HG03196 (cell line): Measurements from ENCODE around the gene XPC.

ENCODE experiments used
- ATAC-seq: cut with Tn5 transposase; IDR thresholded peaks from one replicate; pipeline ENCODE4 v1.9.1; 2021; ENCODE audit not compliant: unreplicated experiment

The XPC gene

DNA sequence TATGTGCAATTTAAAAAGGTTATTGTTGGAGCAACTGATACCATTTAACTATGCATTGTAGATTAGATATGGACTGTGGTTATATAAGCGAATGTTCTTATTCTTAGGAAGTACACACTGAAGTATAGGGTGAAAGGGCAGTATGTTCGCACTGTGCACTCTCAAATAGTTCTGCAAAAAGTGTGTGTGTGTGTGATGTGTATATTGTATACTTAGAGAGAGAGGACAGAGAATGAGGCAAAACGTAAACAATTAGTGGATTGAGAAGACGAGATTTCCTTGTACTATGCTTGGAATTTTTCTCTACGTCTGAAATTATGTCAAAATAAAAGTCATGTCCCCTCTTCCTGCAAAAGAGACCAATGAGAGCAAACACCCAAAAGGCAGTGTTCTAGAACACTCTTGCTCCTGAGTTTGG lies 30.6 kb upstream of the XPC start:
- ATAC-seq = no peak

GRCh38 chr3:14208168-14208567 lies 29.8 kb upstream of the XPC start:
- no peak for ATAC-seq

- no peak for ATAC-seq
Measured at GRCh38 chr3:14206548-14207177, 28.3 kb upstream of the XPC start.

DNA sequence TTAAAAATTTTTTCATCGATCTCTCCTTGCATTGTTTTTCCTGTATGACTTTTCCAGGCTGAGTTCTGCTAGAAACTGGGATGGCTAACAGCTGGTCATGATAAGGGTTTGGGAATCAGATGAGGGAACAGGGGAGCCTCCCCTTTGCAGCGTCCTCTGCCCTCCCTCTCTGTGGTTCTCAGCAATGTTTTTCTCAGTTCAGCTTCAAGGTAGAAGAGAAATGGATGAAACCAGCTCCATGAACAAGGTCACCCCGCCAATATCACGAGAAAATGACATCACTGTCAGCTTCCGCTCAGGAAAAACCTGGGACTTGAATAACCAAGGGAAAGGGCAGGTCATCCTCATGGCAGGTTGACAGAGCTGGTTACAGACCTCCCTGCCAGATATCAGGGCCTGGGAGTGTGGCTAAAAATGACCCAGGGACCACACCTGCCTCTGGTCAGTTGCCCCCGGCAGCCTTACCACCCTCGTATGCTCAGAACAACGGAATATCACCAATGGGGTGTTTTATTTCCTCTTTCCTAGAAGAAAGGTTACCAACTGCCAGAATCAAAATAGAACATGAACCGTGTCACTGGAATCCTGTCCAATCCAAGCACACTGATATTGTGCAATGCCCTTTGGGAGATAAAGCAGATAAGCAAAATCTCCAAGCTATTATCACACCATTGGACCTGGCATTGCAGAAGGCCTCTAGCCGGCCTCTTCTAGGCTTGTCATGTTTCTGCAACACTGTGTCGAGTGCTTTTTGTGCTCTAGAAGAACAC lies 26.3 kb upstream of the XPC start:
- no peak for ATAC-seq

GRCh38 chr3:14203521-14204079 lies 25.2 kb upstream of the XPC start:
- no peak for ATAC-seq

- no peak for ATAC-seq
Measured at GRCh38 chr3:14202874-14203520, 24.6 kb upstream of the XPC start.

DNA sequence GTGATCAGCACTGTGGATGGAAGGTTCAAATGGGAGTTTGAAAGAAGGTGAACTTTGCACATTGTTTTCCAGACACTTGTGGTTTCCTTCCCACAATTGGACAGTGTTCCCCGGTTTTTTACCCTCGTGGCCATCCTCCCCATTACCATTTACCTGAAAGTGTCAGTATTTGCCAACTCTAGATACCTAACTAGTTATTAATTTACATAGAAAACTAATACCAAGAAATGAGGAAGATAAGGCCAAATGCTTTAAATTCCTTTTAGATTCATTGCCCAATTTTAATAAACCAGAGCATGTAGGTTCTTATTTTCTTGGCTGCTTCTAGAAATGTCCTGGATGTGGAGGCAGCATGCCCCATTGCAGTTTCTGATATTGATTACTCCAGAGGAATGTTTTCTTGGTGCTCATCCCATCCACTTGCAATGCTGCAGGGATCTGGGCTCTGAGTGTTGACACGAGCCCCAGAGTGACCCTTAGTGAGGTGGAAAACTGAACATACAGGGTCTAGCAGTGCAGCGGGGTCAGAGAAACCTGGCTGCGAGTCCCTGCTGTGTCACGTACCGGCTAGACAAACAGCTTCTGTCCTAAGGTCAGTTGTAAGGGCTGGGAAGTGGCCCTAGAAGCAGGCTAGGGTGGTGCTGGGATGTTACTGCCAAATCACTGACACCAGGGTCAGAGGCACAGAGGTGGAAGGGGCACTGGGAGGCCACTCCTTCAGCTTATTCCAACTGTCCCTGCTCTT lies 23.7 kb upstream of the XPC start:
- no peak for ATAC-seq

DNA sequence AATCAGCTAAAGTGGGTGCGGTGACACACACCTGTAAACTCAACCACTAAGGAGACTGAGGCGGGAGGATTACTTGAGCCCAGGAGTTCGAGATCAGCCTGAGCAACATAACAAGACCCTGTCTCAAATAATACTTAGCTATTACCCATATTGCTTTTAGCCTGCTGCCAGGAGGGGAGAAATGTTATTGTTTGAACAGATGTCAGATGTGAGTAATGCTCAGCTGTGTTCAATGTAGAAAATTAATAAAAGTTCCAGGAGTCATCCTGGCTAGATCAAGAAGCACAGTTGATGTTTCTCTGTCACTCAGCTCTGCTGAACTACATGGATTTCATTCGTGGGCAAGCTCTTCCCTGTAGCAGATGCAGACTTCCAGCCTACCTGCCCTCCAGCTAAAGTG lies 22.4 kb upstream of the XPC start:
- no peak for ATAC-seq

DNA sequence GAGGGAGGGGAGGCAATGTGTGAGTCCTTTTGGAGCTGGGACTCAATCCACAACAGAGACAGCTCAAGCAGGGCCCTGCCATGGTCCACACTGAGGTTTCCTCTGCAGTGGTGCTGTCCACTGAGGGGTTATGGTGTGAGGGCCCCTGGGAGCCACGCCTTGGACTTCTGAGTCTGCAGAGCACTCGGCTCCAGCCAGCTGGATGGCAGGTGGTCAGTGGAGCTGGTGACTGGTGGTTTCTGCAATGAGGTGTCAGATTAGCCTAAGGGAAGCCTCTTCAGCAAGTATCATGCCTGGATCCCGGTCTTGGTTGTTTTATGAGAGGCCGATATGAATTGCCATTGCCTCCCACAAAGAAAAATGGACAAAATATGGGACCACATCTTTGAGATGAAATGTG lies 21.9 kb upstream of the XPC start:
- no peak for ATAC-seq

DNA sequence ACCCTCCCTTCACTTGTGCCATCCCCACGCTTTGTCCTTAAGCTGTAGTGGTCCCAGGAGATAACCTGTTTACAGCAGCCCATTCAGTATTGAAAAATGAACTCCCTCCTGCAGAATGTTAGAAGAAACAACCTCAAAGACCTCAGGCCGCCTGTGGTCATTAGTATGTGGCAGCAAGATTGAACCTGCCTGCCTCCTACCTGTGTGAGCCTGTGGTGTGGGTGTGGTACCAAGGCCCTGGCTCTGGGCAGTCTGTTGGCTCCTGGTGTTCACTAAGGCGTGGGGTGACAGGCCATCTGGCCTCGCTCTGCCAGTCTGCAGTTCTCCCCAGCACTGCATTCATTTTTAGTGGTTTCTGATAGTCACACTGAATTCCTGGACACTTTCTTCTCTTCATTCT lies 21.2 kb upstream of the XPC start:
- ATAC-seq = no peak

- no peak for ATAC-seq
Measured at GRCh38 chr3:14194865-14195264, 16.5 kb upstream of the XPC start.

DNA sequence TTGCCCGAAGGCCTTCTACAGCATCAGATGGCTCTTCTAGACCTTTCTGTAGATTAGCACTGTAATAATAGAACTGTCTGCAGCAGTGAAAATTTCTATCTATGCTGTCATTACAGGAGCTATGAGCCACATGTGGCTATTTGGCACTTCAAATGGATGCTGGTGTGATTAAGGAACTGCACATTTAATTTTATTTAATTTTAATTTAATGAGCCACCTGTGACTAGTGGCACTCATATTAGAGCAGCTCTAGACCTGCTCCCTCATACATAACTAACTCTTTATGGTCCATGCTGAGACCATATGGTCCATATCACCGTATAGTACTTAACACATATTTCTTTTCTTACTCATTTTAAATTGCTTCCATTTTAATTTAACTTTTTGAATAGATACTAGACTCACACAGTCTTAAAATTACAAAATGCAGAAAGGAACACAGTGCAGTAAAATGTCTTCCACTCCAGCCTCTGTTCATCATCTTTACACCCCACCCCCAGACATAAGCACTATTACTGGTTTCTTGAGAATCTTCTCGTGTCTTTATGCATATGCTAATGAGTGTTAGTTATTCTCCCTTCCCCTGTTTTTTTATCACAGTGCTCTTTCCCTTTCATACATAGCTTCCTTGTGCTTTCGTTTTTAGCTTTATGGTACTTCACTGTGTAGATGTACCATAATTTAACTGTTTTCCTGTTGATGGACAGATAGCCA lies 9.8 kb upstream of the XPC start:
- no peak for ATAC-seq

DNA sequence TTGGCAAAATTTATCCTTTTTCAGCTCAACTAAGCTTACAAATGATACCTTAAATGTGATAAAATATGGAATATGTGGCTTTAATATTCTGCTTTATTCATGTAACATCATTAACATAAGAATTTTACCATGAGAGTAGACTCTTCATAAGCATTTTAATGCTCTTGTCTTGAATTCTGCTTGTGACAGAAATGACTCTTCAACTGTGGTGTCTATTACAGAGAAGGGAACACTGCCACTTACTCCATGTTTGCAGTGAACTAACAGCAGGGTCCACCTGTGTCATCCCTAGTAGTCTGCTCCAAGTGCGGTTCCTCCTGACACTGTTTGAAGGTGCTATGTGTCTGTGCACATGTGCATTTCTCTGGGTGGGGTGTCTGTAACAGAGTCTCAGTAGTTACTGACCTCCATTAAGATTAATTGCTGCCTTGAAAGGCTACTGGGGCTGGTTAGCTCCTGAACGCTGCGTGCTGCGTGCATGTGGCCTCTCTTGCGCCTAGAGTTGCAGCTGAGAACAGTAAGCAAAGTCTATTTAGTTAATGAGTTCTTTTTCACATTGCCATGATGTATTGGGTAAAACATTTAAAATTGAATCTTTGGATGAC lies 8.6 kb upstream of the XPC start:
- ATAC-seq = no peak

GRCh38 chr3:14183015-14183577 lies 4.7 kb upstream of the XPC start:
- no peak for ATAC-seq

GRCh38 chr3:14181253-14181652 lies 2.9 kb upstream of the XPC start:
- no peak for ATAC-seq

DNA sequence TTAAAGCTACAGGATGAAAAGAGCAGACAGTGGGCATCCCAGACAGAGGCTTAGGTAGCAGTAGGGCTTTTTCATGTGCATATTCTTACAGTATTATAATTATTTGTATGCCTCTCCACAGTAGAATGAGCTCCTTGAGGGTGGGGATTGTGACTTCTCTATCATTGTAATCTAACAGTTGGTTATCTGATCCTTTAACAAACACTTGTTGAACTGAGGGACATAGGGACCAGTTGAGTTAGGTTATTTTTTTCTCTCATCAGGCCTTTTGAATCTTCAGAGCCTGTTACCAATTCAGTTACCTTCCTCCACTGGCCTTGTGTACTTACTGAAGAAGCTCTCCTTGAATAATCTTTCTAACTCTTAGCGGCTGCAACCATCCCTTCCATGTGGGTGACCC lies 1.4 kb upstream of the XPC start:
- no peak for ATAC-seq

- no peak for ATAC-seq
Measured at GRCh38 chr3:14179114-14179465, 689 bp upstream of the XPC start.

GRCh38 chr3:14177580-14178246 lies 688 bp downstream of the XPC start:
- ATAC-seq = peak; percentile 4

DNA sequence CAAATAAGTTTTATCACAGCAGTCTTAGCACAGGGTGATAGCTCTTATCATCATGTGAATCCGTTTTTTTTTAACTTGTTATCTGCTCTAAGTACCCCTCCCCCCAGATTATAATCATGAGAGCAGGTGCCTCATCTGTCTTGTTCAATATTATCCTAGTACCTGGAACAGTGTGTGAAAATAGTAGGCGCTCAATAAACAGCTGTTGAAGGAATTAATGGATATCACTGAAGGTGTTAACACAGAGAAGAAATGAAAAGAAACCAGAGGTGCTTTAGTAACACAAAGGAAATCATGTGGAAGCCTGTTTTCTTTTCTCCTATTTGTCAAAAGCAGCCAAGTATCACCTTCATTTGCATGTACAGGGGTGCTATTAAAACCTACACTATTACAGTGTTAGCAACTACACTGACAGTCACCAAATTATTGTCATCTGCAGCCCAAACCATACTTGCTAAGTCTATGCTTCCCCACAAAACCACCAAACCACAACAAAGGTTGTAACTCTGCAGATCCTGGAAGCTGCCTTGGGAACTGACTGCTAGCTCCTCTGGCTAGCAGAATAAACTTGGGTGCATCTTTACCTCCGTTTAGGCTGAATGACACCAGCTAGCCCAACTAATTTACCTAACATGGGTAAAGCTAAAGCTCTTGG lies 2.9 kb downstream of the XPC start:
- no peak for ATAC-seq
